GM12878 (cell line): ENCODE measurements around the gene SEMA3D. TPM values are rescaled to one million over a fixed set of nuclear protein-coding genes. Genes with fewer than 3 reads are reported as not detected.

Experiments used
- ATAC-seq: fragments of 200-7000 bp; cut with Tn5 transposase; 3 replicates; pipeline ENCODE4 v1.9.1; 2020; ENCODE audit warnings: mild to moderate bottlenecking, moderate library complexity
- BruUV-seq: library from RNA; stranded (reverse); fragments of 400-500 nt; replicated peaks from 2 replicates; lab custom pipeline; 2021; lab: Mats Ljungman, UMichigan
- CTCF ChIA-PET: fragments of 300-600 bp; sonication (Branson Sonifier 250); formaldehyde crosslinking; extraction: SDS; loops from one replicate; lab custom pipeline; 2021; ENCODE audit warnings: inconsistent platforms; lab: Yijun Ruan, JAX
- POLR2A ChIA-PET: fragments of 350-600 bp; formaldehyde crosslinking; extraction: SDS; loops from one replicate; lab custom pipeline; 2021; ENCODE audit warnings: inconsistent platforms; lab: Charles Lee
- RAD21 ChIA-PET: fragments of 300-600 bp; sonication (Branson Sonifier 250); formaldehyde crosslinking; loops from one replicate; lab custom pipeline; 2023; ENCODE audit warnings: antibody characterized with exemption; ENCODE audit not compliant: unreplicated experiment; lab: Charles Lee
- SMC1A ChIA-PET: fragments of 300-600 bp; sonication (Branson Sonifier 250); formaldehyde crosslinking; loops from one replicate; lab custom pipeline; 2023; ENCODE audit not compliant: unreplicated experiment, uncharacterized antibody; lab: Charles Lee
- DNase-seq: peaks from one replicate; pipeline ENCODE4 v3.0.0-alpha.2; 2011; ENCODE audit warnings: low read depth, low spot score
- FAIRE-seq: peaks from 3 replicates; lab custom pipeline; 2011; peaks lifted over from hg19 to GRCh38; lab: Jason Lieb, UNC
- H2AFZ ChIP-seq: 2 replicates; pipeline ENCODE4 v1.6.0; 2011; ENCODE audit warnings: low read depth, low read length, control low read depth; ENCODE audit not compliant: control insufficient read depth
- H3K27ac ChIP-seq: 2 replicates; pipeline ENCODE4 v1.5.1; 2011; ENCODE audit warnings: control low read depth; ENCODE audit not compliant: control insufficient read depth, insufficient read depth
- H3K27me3 ChIP-seq, 2 experiments: replicated peaks in 1 of 2; 2 replicates each; pipeline versions ENCODE4 v1.6.0 to v1.6.1; 2011; ENCODE audit warnings: low read length in 1 of 2; ENCODE audit not compliant: control insufficient read depth in 2 of 2, insufficient read depth in 2 of 2
- H3K36me3 ChIP-seq, 2 experiments: 2 replicates each; pipeline ENCODE4 v1.5.1; 2011; ENCODE audit warnings: low read length in 1 of 2; ENCODE audit not compliant: control insufficient read depth in 2 of 2, insufficient read depth in 2 of 2
- H3K4me1 ChIP-seq: 2 replicates; pipeline ENCODE4 v1.6.1; 2011; ENCODE audit warnings: mild to moderate bottlenecking, low read length, moderate library complexity, mixed read lengths; ENCODE audit not compliant: control insufficient read depth, insufficient read depth
- H3K4me2 ChIP-seq: 2 replicates; pipeline ENCODE4 v1.6.0; 2011; ENCODE audit warnings: control low read depth; ENCODE audit not compliant: control insufficient read depth, insufficient read depth
- H3K4me3 ChIP-seq: fragments of 200-600 bp; sonication (generic); 2 replicates; pipeline ENCODE4 v1.5.1; 2016
- H3K79me2 ChIP-seq: 2 replicates; pipeline ENCODE4 v1.6.0; 2011; ENCODE audit warnings: low read length; ENCODE audit not compliant: control insufficient read depth, insufficient read depth
- H3K9ac ChIP-seq: 2 replicates; pipeline ENCODE4 v1.8.0; 2011; ENCODE audit warnings: low read length, control low read depth, mixed read lengths; ENCODE audit not compliant: control insufficient read depth, insufficient read depth
- H3K9me3 ChIP-seq: replicated peaks from 3 replicates; pipeline ENCODE4 v1.5.1; 2011; ENCODE audit warnings: mild to moderate bottlenecking, low read length; ENCODE audit not compliant: control insufficient read depth, insufficient read depth
- H4K20me1 ChIP-seq: 2 replicates; pipeline ENCODE4 v1.6.0; 2011; ENCODE audit not compliant: control insufficient read depth, insufficient read depth
- CREB1 ChIP-seq: IDR thresholded peaks from 2 replicates; pipeline ENCODE4 v1.6.1; 2012; ENCODE audit warnings: low read depth, mild to moderate bottlenecking, inconsistent platforms
- CREM ChIP-seq: IDR thresholded peaks from 2 replicates; pipeline ENCODE4 v1.6.1; 2014; ENCODE audit warnings: antibody characterized with exemption, low read depth
- GATAD2B ChIP-seq: fragments of 450-650 bp; conservative IDR thresholded peaks from 2 replicates; pipeline ENCODE4 v1.6.1; 2017; ENCODE audit warnings: low read depth, mild to moderate bottlenecking, moderate library complexity
- MEF2A ChIP-seq: IDR thresholded peaks from 2 replicates; pipeline ENCODE4 v1.6.1; 2011; ENCODE audit warnings: low read depth, mild to moderate bottlenecking, low read length, moderate library complexity; ENCODE audit not compliant: insufficient read depth
- MXI1 ChIP-seq: fragments of 150-350 bp; IDR thresholded peaks from 2 replicates; pipeline ENCODE4 v1.6.1; 2011; ENCODE audit warnings: low read depth, mild to moderate bottlenecking, inconsistent platforms, low read length, improper control_type of control experiment
- PAX8 ChIP-seq: fragments of 450-650 bp; IDR thresholded peaks from 2 replicates; pipeline ENCODE4 v1.6.1; 2017; ENCODE audit warnings: mild to moderate bottlenecking, moderate library complexity
- RELA ChIP-seq: fragments of 450-650 bp; IDR thresholded peaks from 2 replicates; pipeline ENCODE4 v1.8.0; 2014; ENCODE audit warnings: borderline replicate concordance; ENCODE audit not compliant: partially characterized antibody
- SP1 ChIP-seq: IDR thresholded peaks from one replicate; pipeline ENCODE4 v1.6.1; 2011; ENCODE audit warnings: low read depth, low read length
- SREBF1 ChIP-seq: IDR thresholded peaks from 2 replicates; pipeline ENCODE4 v1.6.1; 2012; ENCODE audit warnings: mild to moderate bottlenecking, low read length
- YBX1 ChIP-seq: fragments of 450-650 bp; IDR thresholded peaks from 2 replicates; pipeline ENCODE4 v1.6.1; 2016; ENCODE audit warnings: antibody characterized with exemption
- ZNF622 ChIP-seq: fragments of 450-650 bp; IDR thresholded peaks from 2 replicates; pipeline ENCODE4 v1.6.1; 2017; ENCODE audit warnings: mild to moderate bottlenecking, inconsistent platforms
- in situ Hi-C: fragments of 300-500 bp; cut with MboI; formaldehyde crosslinking; loops from 9 replicates; pipeline ENCODE4 v1.14.3; 2018; ENCODE audit warnings: mixed read lengths
- intact Hi-C: fragments of 100-400 bp; cut with micrococcal nuclease; formaldehyde crosslinking; loops from one replicate; pipeline ENCODE4 v1.14.2; 2022; ENCODE audit not compliant: unreplicated experiment
- polyA plus RNA-seq, 11 experiments: library from polyadenylated mRNA; depleted of rRNA in 4 of 11; unstranded in 6 of 11; stranded (reverse) in 5 of 11; fragments of >200 nt; fragmentation: Nextera tagmentation in 4 of 11; fragmentation: Illumina TruSeq in 1 of 11; extraction: Ambion mirVana in 4 of 11; extraction: Trizol in 1 of 11; gene quantifications; 1 replicate in 1 of 11; 2 replicates in 10 of 11; pipeline versions ENCODE4 v1.2.1 to v1.2.3, GENCODE V29; 2011 to 2016; ENCODE audit warnings: inconsistent platforms in 2 of 11, missing spikeins in 2 of 11, low read depth in 1 of 11
- total RNA-seq, 4 experiments: library from RNA; depleted of rRNA in 3 of 4; stranded (reverse); fragments of >200 nt in 3 of 4; fragmentation: Illumina TruSeq in 1 of 4; extraction: Trizol in 1 of 4; gene quantifications; 2 replicates each; pipeline versions ENCODE4 v1.2.1 to v1.2.3, GENCODE V29; 2013 to 2021
- TF ChIP-seq, protein P1 (sequence below): IDR thresholded peaks from 2 replicates; pipeline ENCODE4 v1.6.1; 2012; ENCODE audit warnings: low read depth, low read length, improper control_type of control experiment
- TF ChIP-seq, protein P2 (sequence below): fragments of 450-650 bp; IDR thresholded peaks from 2 replicates; pipeline ENCODE4 v1.6.1; 2017; ENCODE audit warnings: antibody characterized with exemption, mild to moderate bottlenecking, moderate library complexity
- TF ChIP-seq, protein P3 (sequence below), 3 experiments: IDR thresholded peaks in 2 of 3; conservative IDR thresholded peaks in 1 of 3; 2 replicates each; pipeline ENCODE4 v1.5.1; 2011; ENCODE audit warnings: low read depth in 3 of 3, low read length in 3 of 3, mild to moderate bottlenecking in 3 of 3, control low read depth in 2 of 3, moderate library complexity in 2 of 3, inconsistent platforms in 1 of 3, mixed read lengths in 1 of 3; ENCODE audit not compliant: control insufficient read depth in 2 of 3, insufficient read depth in 1 of 3; ENCODE audit errors: extremely low read depth in 1 of 3
- TF ChIP-seq, protein P4 (sequence below): IDR thresholded peaks from 2 replicates; pipeline ENCODE4 v1.6.1; 2011; ENCODE audit warnings: low read depth, low read length, improper control_type of control experiment, borderline replicate concordance
- TF ChIP-seq, protein P5 (sequence below): fragments of 450-650 bp; IDR thresholded peaks from 2 replicates; pipeline ENCODE4 v1.6.1; 2018; ENCODE audit warnings: mild to moderate bottlenecking, low read depth, moderate library complexity; ENCODE audit not compliant: partially characterized antibody

SEMA3D gene
- total and polyA plus RNA-seq, 10 of the 15 experiments (the other 5 are each of a cell fraction or from before 2014, with no cell fraction given), result 0.04 TPM; not detected in 9

DNA sequence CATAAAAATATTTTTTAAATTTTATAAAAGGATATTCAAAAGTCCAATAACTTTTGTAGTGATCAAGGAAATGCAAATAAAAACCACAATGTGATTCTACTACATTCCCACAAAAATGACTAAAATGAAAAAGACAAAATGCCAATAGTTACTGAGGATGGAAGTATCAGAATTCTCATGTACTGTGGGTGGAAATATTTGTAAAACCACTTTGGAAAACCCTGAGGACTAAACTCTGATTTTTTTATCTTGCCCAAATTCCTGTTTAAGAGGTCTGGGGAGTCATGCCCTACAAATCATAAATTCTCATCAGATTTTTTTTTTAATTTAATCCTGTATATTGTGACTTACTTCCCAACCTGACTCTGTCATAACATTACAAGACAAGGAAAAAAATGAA is 9.8 kb upstream of the SEMA3D start:
- ChIA-PET SMC1A (no interaction called here), CTCF (no interaction called here), POLR2A (no interaction called here), RAD21 (no interaction called here)
- Histone ChIP-seq H3K4me2 (no peak overlapping the region), H3K27ac (no peak overlapping the region), H3K9ac (no peak overlapping the region), H3K4me1 (no peaks in the 10 kb centered on the region), H3K4me3 (no peak overlapping the region), H3K27me3 (no peaks in the 10 kb centered on the region), H2AFZ (no peak overlapping the region), H3K9me3 (no peaks in the 10 kb centered on the region), H4K20me1 (no peaks in the 10 kb centered on the region), H3K36me3 (no peaks in the 10 kb centered on the region), H3K79me2 (no peaks in the 10 kb centered on the region)
- no TSS peak for BruUV-seq
- no peak for FAIRE-seq
- no peak for ATAC-seq
- TF ChIP-seq, protein P1, sequence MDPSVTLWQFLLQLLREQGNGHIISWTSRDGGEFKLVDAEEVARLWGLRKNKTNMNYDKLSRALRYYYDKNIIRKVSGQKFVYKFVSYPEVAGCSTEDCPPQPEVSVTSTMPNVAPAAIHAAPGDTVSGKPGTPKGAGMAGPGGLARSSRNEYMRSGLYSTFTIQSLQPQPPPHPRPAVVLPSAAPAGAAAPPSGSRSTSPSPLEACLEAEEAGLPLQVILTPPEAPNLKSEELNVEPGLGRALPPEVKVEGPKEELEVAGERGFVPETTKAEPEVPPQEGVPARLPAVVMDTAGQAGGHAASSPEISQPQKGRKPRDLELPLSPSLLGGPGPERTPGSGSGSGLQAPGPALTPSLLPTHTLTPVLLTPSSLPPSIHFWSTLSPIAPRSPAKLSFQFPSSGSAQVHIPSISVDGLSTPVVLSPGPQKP, result no peak
- TF ChIP-seq, protein P2, sequence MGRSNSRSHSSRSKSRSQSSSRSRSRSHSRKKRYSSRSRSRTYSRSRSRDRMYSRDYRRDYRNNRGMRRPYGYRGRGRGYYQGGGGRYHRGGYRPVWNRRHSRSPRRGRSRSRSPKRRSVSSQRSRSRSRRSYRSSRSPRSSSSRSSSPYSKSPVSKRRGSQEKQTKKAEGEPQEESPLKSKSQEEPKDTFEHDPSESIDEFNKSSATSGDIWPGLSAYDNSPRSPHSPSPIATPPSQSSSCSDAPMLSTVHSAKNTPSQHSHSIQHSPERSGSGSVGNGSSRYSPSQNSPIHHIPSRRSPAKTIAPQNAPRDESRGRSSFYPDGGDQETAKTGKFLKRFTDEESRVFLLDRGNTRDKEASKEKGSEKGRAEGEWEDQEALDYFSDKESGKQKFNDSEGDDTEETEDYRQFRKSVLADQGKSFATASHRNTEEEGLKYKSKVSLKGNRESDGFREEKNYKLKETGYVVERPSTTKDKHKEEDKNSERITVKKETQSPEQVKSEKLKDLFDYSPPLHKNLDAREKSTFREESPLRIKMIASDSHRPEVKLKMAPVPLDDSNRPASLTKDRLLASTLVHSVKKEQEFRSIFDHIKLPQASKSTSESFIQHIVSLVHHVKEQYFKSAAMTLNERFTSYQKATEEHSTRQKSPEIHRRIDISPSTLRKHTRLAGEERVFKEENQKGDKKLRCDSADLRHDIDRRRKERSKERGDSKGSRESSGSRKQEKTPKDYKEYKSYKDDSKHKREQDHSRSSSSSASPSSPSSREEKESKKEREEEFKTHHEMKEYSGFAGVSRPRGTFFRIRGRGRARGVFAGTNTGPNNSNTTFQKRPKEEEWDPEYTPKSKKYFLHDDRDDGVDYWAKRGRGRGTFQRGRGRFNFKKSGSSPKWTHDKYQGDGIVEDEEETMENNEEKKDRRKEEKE, result no peak
- no peak for TF ChIP-seq MEF2A
- TF ChIP-seq ZNF622, result no peak
- TF ChIP-seq PAX8, result no peak
- no peak for TF ChIP-seq CREM
- TF ChIP-seq, protein P3, sequence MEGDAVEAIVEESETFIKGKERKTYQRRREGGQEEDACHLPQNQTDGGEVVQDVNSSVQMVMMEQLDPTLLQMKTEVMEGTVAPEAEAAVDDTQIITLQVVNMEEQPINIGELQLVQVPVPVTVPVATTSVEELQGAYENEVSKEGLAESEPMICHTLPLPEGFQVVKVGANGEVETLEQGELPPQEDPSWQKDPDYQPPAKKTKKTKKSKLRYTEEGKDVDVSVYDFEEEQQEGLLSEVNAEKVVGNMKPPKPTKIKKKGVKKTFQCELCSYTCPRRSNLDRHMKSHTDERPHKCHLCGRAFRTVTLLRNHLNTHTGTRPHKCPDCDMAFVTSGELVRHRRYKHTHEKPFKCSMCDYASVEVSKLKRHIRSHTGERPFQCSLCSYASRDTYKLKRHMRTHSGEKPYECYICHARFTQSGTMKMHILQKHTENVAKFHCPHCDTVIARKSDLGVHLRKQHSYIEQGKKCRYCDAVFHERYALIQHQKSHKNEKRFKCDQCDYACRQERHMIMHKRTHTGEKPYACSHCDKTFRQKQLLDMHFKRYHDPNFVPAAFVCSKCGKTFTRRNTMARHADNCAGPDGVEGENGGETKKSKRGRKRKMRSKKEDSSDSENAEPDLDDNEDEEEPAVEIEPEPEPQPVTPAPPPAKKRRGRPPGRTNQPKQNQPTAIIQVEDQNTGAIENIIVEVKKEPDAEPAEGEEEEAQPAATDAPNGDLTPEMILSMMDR (IDR thresholded peaks at IDR 0.05 in 2 of 3, conservative IDR thresholded peaks at IDR 0.05 in 1 of 3; ENCODE audit: control insufficient read depth in 2 of 3, extremely low read depth in 1 of 3, insufficient read depth in 1 of 3, low read depth in 3 of 3, low read length in 3 of 3), result no peak
- no peak for TF ChIP-seq MXI1
- no peak for TF ChIP-seq CREB1
- TF ChIP-seq, protein P4, sequence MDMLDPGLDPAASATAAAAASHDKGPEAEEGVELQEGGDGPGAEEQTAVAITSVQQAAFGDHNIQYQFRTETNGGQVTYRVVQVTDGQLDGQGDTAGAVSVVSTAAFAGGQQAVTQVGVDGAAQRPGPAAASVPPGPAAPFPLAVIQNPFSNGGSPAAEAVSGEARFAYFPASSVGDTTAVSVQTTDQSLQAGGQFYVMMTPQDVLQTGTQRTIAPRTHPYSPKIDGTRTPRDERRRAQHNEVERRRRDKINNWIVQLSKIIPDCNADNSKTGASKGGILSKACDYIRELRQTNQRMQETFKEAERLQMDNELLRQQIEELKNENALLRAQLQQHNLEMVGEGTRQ, result no peak
- TF ChIP-seq, protein P5, sequence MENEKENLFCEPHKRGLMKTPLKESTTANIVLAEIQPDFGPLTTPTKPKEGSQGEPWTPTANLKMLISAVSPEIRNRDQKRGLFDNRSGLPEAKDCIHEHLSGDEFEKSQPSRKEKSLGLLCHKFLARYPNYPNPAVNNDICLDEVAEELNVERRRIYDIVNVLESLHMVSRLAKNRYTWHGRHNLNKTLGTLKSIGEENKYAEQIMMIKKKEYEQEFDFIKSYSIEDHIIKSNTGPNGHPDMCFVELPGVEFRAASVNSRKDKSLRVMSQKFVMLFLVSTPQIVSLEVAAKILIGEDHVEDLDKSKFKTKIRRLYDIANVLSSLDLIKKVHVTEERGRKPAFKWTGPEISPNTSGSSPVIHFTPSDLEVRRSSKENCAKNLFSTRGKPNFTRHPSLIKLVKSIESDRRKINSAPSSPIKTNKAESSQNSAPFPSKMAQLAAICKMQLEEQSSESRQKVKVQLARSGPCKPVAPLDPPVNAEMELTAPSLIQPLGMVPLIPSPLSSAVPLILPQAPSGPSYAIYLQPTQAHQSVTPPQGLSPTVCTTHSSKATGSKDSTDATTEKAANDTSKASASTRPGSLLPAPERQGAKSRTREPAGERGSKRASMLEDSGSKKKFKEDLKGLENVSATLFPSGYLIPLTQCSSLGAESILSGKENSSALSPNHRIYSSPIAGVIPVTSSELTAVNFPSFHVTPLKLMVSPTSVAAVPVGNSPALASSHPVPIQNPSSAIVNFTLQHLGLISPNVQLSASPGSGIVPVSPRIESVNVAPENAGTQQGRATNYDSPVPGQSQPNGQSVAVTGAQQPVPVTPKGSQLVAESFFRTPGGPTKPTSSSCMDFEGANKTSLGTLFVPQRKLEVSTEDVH, result no peak
- TF ChIP-seq RELA, result no peak
- no peak for TF ChIP-seq SREBF1
- no peak for TF ChIP-seq GATAD2B
- TF ChIP-seq SP1, result no peak
- TF ChIP-seq YBX1, result no peak
- no peak for DNase-seq
- in situ Hi-C loops, result no loop called here
- intact Hi-C loops, result no loop called here
